Fibroblast of pulmonary artery (primary cell): ENCODE measurements around the gene PPP2R5A.
"Not testable (repeated sequence)": the region's sequence is repeated elsewhere in the genome, so short reads cannot be mapped to it uniquely, and the experiment has no call there.

Experiments used
- DNase-seq: peaks from one replicate; pipeline ENCODE4 v3.0.0-alpha.2; 2010; ENCODE audit warnings: low read depth
- H3K4me3 ChIP-seq: replicated peaks from 2 replicates; pipeline ENCODE4 v1.5.1; 2011; ENCODE audit warnings: low read depth, mild to moderate bottlenecking, control low read depth, low read length, moderate library complexity
- CTCF ChIP-seq: IDR thresholded peaks from 2 replicates; pipeline ENCODE4 v1.5.1; 2011; ENCODE audit warnings: mild to moderate bottlenecking, control low read depth, low read length, inconsistent platforms; ENCODE audit errors: missing control alignments

Gene PPP2R5A

GRCh38 chr1:212283741-212284140, 1.5 kb upstream of the PPP2R5A start:
- DNase-seq: no peak
- TF ChIP-seq CTCF: no peak
- H3K4me3 ChIP-seq: no peak overlapping the region

GRCh38 chr1:212284332-212284743, 872 bp upstream of the PPP2R5A start:
- peak overlapping the region; percentile 84 for H3K4me3 ChIP-seq
- no peak for TF ChIP-seq CTCF
- DNase-seq: peak; percentile 43

GRCh38 chr1:212285685-212286555, 710 bp downstream of the PPP2R5A start:
- H3K4me3 ChIP-seq: peak overlapping the region; percentile 86
- no peak for TF ChIP-seq CTCF
- DNase-seq: peak; percentile 45

DNA sequence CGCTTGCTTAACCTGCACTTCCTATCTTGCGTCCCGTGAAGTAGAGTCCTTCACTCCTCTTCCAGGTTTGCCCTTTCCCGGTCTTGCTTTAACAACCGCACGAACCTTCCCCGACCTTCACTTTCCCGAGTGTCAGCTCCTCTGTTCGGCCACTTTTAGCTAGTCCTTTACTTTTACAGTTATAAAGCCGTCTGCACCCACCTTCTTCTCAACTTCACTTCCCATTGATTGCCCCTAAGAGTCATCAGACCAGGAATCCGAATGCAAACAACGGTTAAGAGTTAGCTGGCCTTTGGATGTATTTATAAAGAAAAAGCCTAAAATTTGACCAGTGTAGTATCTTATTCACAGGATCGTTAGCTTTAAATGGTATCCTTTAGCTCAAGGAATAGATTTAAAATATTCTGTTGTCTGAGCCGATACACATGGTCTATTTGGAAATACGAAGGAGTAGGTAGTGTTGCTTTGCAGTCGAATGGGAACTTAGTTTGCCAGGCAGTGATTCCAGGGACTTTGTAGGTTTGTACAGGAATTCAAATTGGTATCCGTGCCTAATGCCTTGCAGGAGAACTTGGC, 1.4 kb downstream of the PPP2R5A start:
- peak; percentile 16 for DNase-seq
- no peak for TF ChIP-seq CTCF

DNA sequence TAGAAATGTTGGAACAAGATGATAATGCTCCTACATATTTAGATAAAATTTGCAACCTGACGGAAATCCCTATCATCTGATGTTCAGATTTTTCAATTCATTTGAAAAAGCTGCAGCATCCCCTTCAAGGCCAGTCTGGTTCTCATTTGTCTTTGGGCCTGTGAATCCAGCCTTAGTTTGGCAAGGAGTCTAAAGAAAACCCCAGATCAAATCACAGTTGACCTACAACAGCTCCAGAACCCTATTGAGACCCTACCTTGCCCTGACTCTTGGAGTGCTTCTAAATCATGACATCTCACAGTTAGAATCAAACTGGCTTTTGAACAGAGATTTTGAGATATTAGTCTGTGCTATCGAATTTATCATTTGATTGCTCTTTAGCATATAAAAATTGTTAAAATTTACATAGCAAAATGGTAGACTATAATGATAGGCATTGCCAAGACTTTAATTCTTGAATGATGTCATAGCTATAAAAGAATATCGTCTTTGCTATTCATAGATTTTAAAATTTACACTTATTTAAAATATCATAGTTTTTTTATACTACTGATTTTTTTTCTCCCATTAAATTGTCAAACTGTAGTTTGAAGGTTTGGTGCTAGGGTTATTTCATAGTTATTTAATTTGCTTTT, 2.2 kb downstream of the PPP2R5A start:
- TF ChIP-seq CTCF: no peak
- DNase-seq: no peak
- peak overlapping the region; percentile 86 for H3K4me3 ChIP-seq

More for the DNA sequence above, 1.4 kb downstream of the PPP2R5A start:
- H3K4me3 ChIP-seq: peak overlapping the region; percentile 86

GRCh38 chr1:212287995-212288394, 2.8 kb downstream of the PPP2R5A start:
- DNase-seq, H3K4me3 ChIP-seq: not testable (repeated sequence)

- peak; percentile 43 for DNase-seq
- TF ChIP-seq CTCF: no peak
- no peak overlapping the region for H3K4me3 ChIP-seq
These were observed 3.4 kb downstream of the PPP2R5A start for GRCh38 chr1:212288615-212289014.
